Thyroid gland (tissue), 4 donors: Measurements from ENCODE around the gene SSPN. TPM values are rescaled to one million over a fixed set of nuclear protein-coding genes. Genes with fewer than 3 reads are reported as not detected.

Experiments used
- DNase-seq, 2 donors: peaks; one replicate each; pipeline ENCODE4 v3.0.0-alpha.2; 2019
- H3K27ac ChIP-seq, 3 donors: fragments of 200-600 bp; sonication (generic); 1 replicate in 2 of 3; 2 replicates in 1 of 3; pipeline ENCODE4 v1.5.1; 2016 to 2019; ENCODE audit warnings: mild to moderate bottlenecking in 1 of 3, moderate library complexity in 1 of 3
- H3K27me3 ChIP-seq: fragments of 200-600 bp; sonication (generic); one replicate; pipeline ENCODE4 v1.5.1; 2019
- H3K36me3 ChIP-seq, 2 donors: fragments of 200-600 bp; sonication (generic); one replicate each; pipeline ENCODE4 v1.5.1; 2016 to 2019
- H3K4me1 ChIP-seq, 2 donors: fragments of 200-600 bp; sonication (generic); one replicate each; pipeline ENCODE4 v1.5.1; 2017 to 2019
- H3K4me3 ChIP-seq, 3 donors: fragments of 200-600 bp; sonication (generic); replicated peaks in 1 of 3; 1 replicate in 2 of 3; 2 replicates in 1 of 3; pipeline ENCODE4 v1.5.1; 2016; ENCODE audit warnings: mild to moderate bottlenecking in 1 of 3
- H3K9me3 ChIP-seq: fragments of 200-600 bp; sonication (generic); one replicate; pipeline ENCODE4 v1.5.1; 2017
- POLR2A ChIP-seq, 2 donors: fragments of 450-650 bp; IDR thresholded peaks; one replicate each; pipeline ENCODE4 v1.6.1; 2017; ENCODE audit warnings: antibody characterized with exemption in 2 of 2, mild to moderate bottlenecking in 2 of 2, moderate library complexity in 1 of 2
- WGBS, 2 donors: methylation state at CpG; one replicate each; pipeline ENCODE4 v1.1.5; 2017; 5-methylcytosine and 5-hydroxymethylcytosine counted together
- intact Hi-C: fragments of 100-400 bp; cut with DNase I; formaldehyde crosslinking; loops from one replicate; pipeline ENCODE4 v1.15.1; 2023
- total RNA-seq, 4 donors: library from RNA; depleted of rRNA; stranded (reverse); fragments of >200 nt; gene quantifications; one replicate each; pipeline ENCODE4 v1.2.3, GENCODE V29; 2016
- TF ChIP-seq, protein P1 (sequence below), 6 experiments: fragments of 200-600 bp in 3 of 6; fragments of 450-650 bp in 3 of 6; sonication (generic) in 3 of 6; IDR thresholded peaks; one replicate each; pipeline ENCODE4 v1.5.1; 2016 to 2019; ENCODE audit warnings: antibody characterized with exemption in 6 of 6, mild to moderate bottlenecking in 2 of 6, inconsistent platforms in 1 of 6, moderate library complexity in 1 of 6

Gene SSPN
- total RNA-seq, 4 donors from 2014 or later, result 20.1 to 25.0 (median 22.2) TPM

DNA sequence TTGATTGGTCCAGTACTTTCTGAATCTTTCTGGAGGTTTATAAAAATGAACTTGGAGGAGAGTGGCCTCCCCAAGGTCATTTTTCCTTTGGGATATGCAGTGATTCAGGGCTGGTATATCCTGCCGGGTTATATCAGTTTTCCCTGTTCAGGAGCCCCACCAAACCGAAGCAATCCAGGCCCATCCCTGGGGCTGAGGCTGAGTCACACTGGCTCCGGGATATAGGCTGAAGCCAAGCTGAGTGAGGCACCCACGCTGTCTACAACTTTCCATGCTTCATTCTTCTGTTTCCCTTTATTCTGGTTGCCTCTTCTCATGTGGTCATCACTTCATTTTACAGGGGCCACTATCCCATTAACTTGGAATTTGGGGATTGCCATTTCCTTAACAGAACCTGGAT lies 3.4 kb downstream of the SSPN start:
- no peak overlapping the region for H3K4me3 ChIP-seq
- no peaks in the 10 kb centered on the region for H3K27me3 ChIP-seq
- peaks cover 8 to 18% of the 10 kb centered on the region in 2 donors for H3K4me1 ChIP-seq
- no peaks in the 10 kb centered on the region for H3K9me3 ChIP-seq
- TF ChIP-seq, protein P1, sequence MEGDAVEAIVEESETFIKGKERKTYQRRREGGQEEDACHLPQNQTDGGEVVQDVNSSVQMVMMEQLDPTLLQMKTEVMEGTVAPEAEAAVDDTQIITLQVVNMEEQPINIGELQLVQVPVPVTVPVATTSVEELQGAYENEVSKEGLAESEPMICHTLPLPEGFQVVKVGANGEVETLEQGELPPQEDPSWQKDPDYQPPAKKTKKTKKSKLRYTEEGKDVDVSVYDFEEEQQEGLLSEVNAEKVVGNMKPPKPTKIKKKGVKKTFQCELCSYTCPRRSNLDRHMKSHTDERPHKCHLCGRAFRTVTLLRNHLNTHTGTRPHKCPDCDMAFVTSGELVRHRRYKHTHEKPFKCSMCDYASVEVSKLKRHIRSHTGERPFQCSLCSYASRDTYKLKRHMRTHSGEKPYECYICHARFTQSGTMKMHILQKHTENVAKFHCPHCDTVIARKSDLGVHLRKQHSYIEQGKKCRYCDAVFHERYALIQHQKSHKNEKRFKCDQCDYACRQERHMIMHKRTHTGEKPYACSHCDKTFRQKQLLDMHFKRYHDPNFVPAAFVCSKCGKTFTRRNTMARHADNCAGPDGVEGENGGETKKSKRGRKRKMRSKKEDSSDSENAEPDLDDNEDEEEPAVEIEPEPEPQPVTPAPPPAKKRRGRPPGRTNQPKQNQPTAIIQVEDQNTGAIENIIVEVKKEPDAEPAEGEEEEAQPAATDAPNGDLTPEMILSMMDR (IDR thresholded peaks at IDR 0.05), result no peak
- no peak for TF ChIP-seq POLR2A (IDR thresholded peaks at IDR 0.05)
- intact Hi-C loops, result no loop called here
- DNase-seq, result no peak
- 56 to 82% methylated on average over 4 of the region's 4 CpGs for WGBS, 2 donors
- no peaks in the 10 kb centered on the region for H3K36me3 ChIP-seq
- H3K27ac ChIP-seq, result no peak overlapping the region

DNA sequence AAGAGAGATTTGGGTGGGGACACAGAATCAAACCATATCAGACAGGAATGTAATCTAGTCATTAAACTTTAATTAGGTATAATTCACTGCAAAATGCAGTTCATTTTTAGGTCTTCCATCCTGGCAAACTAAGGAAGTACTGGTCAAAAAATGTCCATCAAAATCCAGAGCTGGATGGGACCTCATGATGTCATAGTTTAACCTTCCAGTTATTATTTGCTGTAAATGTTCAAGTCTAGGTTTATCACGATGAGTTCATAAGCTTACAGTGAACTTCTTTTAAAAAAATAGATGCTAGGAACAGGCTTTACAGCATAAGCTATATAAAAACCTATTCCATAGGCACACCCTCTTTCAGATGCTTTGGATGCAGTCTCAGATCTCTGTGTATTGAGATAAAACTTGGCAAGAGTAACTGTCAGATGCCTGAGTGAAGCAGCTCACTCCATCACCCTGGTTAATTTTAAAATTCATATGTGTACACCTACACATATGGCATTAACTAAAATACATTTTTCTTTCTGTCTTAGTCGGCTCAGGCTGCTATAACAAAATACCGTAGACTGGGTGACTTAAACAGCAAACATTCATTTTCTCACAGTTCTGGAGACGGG lies 7.9 kb downstream of the SSPN start:
- no peak for TF ChIP-seq POLR2A (IDR thresholded peaks at IDR 0.05)
- TF ChIP-seq, protein P1 (IDR thresholded peaks at IDR 0.05), result no peak
- no peaks in the 10 kb centered on the region for H3K9me3 ChIP-seq
- 91 to 93% methylated on average over 4 of the region's 4 CpGs for WGBS, 2 donors
- DNase-seq, result no peak
- peaks cover 0 to 11% of the 10 kb centered on the region in 2 donors for H3K4me1 ChIP-seq
- intact Hi-C loops, result no loop called here
- H3K27me3 ChIP-seq, result no peaks in the 10 kb centered on the region
- no peak overlapping the region for H3K4me3 ChIP-seq
- no peak overlapping the region for H3K27ac ChIP-seq
- H3K36me3 ChIP-seq, result no peaks in the 10 kb centered on the region

DNA sequence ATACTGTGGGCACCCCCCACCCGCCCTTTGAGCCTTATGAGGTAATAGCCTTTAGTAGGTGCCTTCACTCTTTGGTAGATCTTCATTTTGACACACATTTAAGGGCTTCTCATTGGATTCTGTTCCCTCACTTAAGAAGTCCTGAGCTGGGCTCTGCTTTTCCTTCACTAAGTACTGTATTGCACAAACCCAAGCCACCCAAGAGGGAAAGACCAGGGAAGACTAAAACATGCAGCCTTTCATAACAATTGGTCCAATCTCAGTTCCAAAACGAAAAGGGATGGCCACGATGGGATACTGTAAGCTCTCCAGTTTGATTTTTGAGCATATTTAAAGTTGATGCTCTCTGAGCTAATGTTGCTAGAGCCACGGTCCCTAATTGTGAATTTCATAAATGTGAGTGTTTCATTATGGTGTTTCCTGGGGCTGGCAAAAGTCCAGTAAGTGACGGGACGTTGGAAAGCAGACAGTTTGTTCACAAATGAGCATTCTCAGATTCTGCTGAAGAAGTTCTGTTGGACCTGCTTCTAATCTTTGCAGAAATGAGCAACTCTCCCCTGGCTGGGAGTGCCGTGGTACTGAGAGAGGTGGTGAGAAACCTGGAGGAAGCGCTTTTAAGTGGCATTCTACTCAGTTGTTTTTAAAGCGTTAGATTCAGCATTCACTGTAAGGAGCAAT lies 9.4 kb downstream of the SSPN start:
- Histone ChIP-seq H3K27me3 (no peaks in the 10 kb centered on the region), H3K36me3 (no peaks in the 10 kb centered on the region), H3K4me1 (peaks cover 0 to 11% of the 10 kb centered on the region in 2 donors), H3K27ac (no peak overlapping the region), H3K4me3 (peak overlapping the region in 1 of 3 donors; percentile 3), H3K9me3 (no peaks in the 10 kb centered on the region)
- TF ChIP-seq, protein P1 (IDR thresholded peaks at IDR 0.05), result no peak
- no peak for TF ChIP-seq POLR2A (IDR thresholded peaks at IDR 0.05)
- DNase-seq, result peak; percentile 20 to 34
- 42 to 46% methylated on average over 9 of the region's 9 CpGs for WGBS, 2 donors
- intact Hi-C loops, result no loop called here

DNA sequence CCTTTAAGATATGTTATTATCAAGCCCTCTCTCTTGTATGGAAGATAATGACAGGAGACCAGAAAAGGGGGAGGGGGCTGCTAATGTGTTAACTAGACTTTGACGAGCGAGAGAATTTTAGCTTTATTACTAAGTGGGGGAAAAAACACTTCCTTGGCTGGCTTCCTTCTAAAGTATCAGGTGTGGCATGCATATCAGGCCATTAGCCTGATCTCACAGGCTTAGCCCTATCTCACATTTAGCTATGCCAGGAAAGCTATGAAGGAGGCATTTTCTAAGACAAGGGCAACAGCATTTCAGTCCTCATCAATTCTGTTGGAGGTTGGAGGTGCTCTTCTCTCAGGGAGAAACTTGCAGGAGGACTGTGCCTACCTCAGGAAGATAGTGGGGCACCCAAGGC lies 9.9 kb downstream of the SSPN start:
- DNase-seq, result no peak
- Histone ChIP-seq H3K9me3 (no peaks in the 10 kb centered on the region), H3K27ac (no peak overlapping the region), H3K27me3 (no peaks in the 10 kb centered on the region), H3K4me1 (peaks cover 0 to 11% of the 10 kb centered on the region in 2 donors), H3K4me3 (peak overlapping the region in 1 of 3 donors; percentile 3), H3K36me3 (no peaks in the 10 kb centered on the region)
- TF ChIP-seq, protein P1 (IDR thresholded peaks at IDR 0.05), result no peak
- TF ChIP-seq POLR2A (IDR thresholded peaks at IDR 0.05), result no peak
- 19 to 44% methylated on average over 2 of the region's 2 CpGs for WGBS, 2 donors
- intact Hi-C loops, result no loop called here

DNA sequence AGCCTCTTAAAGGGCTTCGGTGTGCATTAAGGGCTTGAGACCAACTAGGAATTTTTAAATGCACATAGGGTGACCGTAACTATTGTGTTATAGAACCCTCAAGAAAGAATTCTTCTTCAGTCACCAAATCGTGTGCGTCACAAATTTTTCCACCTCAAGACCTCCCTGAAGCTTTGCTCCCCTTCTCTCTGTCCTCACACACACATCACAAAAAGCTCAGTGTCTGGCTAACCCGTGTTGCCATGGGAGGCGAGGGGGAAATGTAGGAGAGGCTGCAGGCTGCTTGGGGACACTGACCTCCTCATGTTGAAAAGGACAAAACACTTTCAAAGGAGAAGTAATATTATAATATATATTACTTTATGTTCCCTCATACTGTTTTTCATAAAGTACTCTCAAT lies 10.6 kb downstream of the SSPN start:
- no peak for DNase-seq
- Histone ChIP-seq H3K27ac (no peak overlapping the region), H3K27me3 (no peaks in the 10 kb centered on the region)

More for the DNA sequence above, 10.6 kb downstream of the SSPN start:
- TF ChIP-seq, protein P1 (IDR thresholded peaks at IDR 0.05), result no peak
- no peak for TF ChIP-seq POLR2A (IDR thresholded peaks at IDR 0.05)
- Histone ChIP-seq H3K36me3 (no peaks in the 10 kb centered on the region), H3K9me3 (no peaks in the 10 kb centered on the region), H3K4me3 (no peak overlapping the region), H3K4me1 (peaks cover 0 to 11% of the 10 kb centered on the region in 2 donors)
- intact Hi-C loops, result no loop called here
- 75 to 84% methylated on average over 6 of the region's 6 CpGs for WGBS, 2 donors
